ENCODE results near the gene CES2.

- TF ChIP-seq POLR2AphosphoS5 (IDR thresholded peaks at IDR 0.05; ENCODE audit: control insufficient read depth, insufficient read depth, low read depth, low read length) = no peak
- no peak for TF ChIP-seq ERF (CRISPR knock-in tag; IDR thresholded peaks at IDR 0.05)
- TF ChIP-seq EP300 (IDR thresholded peaks at IDR 0.05; ENCODE audit: low read length) = no peak
These were observed 37.7 kb downstream of the CES2 start for GRCh38 chr16:66972983-66973382.
